GM18909 (cell line): ENCODE measurements around the gene DSCAM.
"Not testable (repeated sequence)": the region's sequence is repeated elsewhere in the genome, so short reads cannot be mapped to it uniquely, and the experiment has no call there.

Experiments
- ATAC-seq: cut with Tn5 transposase; IDR thresholded peaks from one replicate; pipeline ENCODE4 v1.9.1; 2021; ENCODE audit warnings: mild to moderate bottlenecking; ENCODE audit not compliant: unreplicated experiment, poor library complexity

The DSCAM gene

DNA sequence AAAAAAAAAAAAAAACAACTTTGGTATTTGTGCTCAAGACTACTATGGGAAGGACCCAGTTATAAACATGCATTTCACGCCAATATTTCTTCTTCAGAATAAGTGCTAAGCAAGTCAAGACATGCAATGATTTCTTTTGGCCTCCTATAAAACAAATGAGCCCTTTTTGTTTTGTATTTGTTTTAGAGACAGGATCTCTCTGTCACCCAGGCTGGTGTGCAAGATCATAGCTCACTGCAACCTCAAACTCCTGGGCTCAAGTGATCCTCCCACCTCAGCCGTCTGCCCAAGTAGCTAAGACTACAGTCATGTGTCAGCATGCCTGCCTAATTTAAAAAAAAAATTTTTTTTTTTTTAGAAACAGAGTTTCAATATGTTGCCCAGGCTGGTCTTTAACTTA lies 631.0 kb downstream of the DSCAM start:
- ATAC-seq = no peak

DNA sequence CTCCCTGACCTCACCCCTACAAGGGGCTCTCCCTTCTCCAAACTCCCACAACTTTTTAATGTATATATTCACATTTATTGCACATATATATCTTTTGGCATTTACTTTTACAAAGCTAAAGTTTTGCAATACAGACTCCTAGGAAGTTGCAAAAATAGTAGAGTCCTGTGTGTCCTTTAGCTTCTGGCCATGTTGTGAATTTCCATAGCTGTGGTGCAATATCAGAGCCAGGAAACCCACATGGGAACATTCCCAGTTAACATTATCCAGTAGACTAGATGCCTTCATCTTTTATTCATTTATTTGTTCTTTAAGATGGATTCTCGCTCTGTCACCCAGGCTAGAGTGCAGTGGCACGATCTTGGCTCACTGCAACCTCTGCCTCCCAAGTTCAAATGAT lies 636.7 kb downstream of the DSCAM start:
- ATAC-seq = no peak

DNA sequence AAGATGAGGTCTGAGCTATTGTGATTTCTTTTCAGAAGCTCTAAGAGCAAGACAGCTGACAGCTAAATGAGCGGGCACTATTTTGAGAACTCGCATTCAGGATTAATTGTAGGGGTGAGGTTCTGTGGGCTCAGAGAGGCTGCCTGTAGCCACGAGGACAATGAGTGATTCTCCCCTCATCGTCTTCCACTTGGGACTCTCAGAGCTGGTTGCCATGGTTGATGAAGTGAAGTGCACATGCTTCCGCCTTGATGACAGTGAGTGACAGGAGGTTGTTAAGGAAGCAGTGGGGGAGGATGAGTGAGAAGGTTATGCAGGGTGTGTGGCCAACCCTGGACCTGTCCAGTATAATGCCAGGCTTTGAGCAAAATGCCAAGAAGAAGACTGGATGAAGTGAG lies 638.0 kb downstream of the DSCAM start:
- no peak for ATAC-seq

- ATAC-seq = no peak
Measured at GRCh38 chr21:40208206-40208947, 638.6 kb downstream of the DSCAM start.

GRCh38 chr21:40200946-40201345 lies 646.0 kb downstream of the DSCAM start:
- no peak for ATAC-seq

DNA sequence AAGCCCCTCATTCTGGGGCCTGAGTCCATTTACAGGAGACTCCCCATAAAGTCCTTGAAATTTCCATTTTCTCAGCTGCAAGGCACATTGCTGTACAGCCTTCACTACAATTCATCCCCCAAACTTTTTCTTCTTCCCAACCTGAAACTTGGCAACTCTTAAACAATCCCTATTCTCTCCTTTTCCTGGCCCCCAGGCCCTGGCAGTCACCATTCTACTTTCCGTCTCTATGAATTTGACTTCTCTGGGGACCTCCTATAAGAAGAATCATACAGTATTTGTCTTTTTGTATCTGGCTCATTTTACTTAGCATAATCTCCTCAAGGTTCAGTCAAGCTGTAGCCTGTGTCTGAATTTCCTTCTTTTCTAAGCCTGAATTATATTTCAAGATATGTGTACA lies 646.8 kb downstream of the DSCAM start:
- no peak for ATAC-seq

GRCh38 chr21:40194185-40194980 lies 652.6 kb downstream of the DSCAM start:
- no peak for ATAC-seq

DNA sequence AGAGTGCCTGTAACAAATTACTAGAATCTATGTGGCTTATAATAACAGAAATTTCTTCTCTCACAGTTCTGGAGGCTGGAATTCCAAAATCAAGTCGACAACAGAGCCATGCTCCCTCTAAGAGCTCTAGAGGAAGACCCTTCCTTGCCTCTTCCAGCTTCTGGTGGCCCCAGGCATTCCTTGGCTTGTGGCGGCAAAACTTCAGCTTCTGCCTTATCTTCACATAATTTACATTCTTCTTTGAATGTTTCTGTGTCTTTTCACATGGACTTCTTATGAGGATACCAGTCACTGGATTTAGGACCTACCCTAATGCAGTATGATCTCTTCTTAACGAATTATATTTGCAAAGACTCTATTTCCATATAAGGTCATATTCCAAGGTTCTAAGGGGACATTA lies 655.3 kb downstream of the DSCAM start:
- no peak for ATAC-seq

GRCh38 chr21:40191196-40191595 lies 655.8 kb downstream of the DSCAM start:
- no peak for ATAC-seq

- no peak for ATAC-seq
Measured at GRCh38 chr21:40187946-40188654, 658.9 kb downstream of the DSCAM start.

GRCh38 chr21:40187244-40187643 lies 659.7 kb downstream of the DSCAM start:
- ATAC-seq = no peak

- no peak for ATAC-seq
Measured at GRCh38 chr21:40186045-40186444, 660.9 kb downstream of the DSCAM start.

DNA sequence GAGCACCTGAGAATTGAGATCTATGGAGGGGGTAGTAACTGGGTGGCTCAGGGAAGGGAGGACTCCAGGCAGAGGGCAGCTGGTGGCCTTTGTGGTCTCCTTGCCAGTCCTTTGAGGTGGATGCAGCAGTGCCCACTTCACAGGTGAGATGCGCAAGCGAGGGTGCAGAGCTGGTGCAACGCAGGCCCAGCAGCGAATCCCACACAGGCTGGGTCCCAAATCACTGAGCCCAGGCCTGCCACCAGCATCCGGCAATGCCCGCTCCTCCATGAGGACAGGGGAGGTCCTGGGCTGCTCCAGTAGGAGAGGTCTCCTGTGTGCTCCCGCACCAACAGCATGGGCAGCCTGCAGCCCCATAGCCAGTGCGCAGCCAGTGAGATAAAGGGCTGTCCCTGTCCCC lies 661.8 kb downstream of the DSCAM start:
- ATAC-seq = no peak

GRCh38 chr21:40182491-40182890 lies 664.5 kb downstream of the DSCAM start:
- ATAC-seq = not testable (repeated sequence)

- no peak for ATAC-seq
Measured at GRCh38 chr21:40179166-40179565, 667.8 kb downstream of the DSCAM start.

DNA sequence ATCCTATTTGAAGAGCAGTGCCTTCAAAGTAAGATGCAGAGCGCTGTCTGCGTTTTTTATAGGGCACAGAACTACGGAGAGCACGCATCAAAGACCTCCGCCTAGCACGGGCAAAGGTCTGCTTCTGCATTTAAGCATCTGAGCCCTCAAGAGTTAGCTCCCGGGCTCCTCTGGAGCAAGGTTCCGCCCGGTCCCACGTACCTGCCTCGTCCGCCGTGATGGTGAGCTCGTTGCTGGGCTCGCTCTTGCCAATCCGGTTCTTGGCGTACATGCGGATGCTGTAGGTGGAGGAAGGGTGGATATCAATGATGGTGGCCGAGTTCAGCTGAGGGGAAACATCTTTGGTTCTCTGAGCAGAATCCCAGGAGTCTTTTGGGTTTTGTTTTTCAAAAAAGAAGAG lies 668.2 kb downstream of the DSCAM start:
- no peak for ATAC-seq

GRCh38 chr21:40177979-40178378 lies 669.0 kb downstream of the DSCAM start:
- ATAC-seq = no peak

DNA sequence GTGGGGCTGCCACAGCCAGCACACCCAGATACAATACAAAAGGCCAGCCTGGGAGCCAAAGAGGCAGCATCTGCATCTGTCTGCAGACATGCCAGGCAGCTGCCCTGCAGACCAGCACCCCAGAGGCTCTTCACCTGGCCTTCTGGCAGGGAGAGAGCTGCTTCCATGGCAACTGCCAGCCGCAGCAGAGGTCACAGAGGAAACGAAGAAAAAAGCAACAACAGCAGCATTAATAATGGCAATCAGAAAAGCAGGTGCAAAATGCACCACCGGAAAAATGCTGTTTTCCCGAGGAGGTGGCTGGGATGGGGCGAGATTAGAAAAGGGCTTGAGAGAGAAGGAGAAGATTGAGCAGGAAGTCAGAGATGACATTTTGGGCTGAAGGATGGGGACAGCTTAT lies 670.2 kb downstream of the DSCAM start:
- ATAC-seq = no peak

GRCh38 chr21:40173816-40174215 lies 673.1 kb downstream of the DSCAM start:
- ATAC-seq = no peak

DNA sequence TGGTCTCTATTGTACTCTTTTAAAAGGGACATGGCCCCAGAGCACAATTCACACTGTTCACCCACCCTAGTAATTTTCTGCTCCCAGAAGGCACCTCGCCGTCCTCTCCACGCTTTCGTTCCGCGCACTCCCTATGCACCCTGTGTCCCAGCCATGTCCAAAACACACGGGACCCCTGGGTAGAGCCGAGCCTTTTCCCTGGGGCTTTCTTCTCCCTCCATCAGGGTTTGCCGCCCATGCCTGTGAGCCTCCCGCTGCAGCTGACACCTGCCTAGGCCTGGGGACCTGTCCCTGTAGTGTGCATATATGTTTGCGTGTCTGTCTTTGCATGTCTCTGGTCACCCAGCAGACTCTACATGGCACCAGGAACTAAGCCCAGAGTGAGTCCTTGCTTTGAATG lies 677.0 kb downstream of the DSCAM start:
- no peak for ATAC-seq

- ATAC-seq = no peak
Measured at GRCh38 chr21:40166291-40166843, 680.6 kb downstream of the DSCAM start.
